ENCODE data around the gene SYT15. TPM values are rescaled to one million over a fixed set of nuclear protein-coding genes. Genes with fewer than 3 reads are reported as not detected.
"Not testable (repeated sequence)": the region's sequence is repeated elsewhere in the genome, so short reads cannot be mapped to it uniquely, and the experiment has no call there.

Gene SYT15
- total RNA-seq = 1 to 10 TPM; 1.3 to 3.2 TPM
- polyA plus RNA-seq (2013, experiment 1 of 2) = 0.50 TPM
- polyA plus RNA-seq (2013, experiment 2 of 2) = 0.58 TPM
- long read RNA-seq, experiment 1 = 0 reads
- long read RNA-seq, experiment 2, partial matches to known transcripts = 0 of 1 reads
- long read RNA-seq, experiment 2, other reads (novel, unspliced or antisense) = 1 of 1 reads
- long read RNA-seq, experiment 3 = 0 reads
- long read RNA-seq, experiment 4 = 0 reads

DNA sequence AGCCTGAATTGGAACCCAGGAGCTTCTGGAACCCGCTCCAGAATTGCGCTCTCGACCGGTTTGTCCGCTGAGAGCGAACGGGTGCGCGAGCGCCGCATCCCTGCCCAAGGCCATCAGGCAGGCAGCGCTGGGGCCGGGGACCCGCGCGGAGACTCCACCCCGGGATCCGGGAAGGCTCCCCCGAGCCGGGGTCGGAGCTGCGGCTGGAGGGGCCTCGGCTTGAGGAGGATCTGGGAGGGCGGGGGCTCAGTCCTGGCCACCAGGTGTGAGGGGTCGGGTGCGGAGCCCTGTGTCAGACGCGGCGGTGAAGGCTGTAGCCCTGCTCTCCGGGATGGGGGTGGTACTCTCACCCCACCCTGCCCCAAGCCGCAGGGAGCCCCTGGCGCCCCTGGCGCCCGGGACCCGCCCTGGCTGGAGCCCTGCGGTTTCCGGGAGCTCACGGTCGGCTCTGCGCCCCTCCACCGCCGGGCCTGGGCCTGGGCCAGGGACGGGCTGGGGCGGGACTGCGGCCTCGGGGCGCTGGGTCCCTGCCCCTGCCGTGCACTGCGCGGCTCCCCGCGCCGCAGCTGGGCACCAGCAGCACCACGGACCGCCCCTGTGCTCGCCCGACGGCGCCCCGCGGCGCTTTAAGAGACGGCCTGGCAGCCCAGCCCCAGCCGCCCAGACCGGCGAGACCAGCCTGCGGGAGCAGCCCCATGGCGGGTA, at the start of gene SYT15:
Gene SYT15, plus strand, starts transcription at position 655 of the 705 bp plus-strand sequence. Its CDS starts 41 bp downstream, at position 696.
- H3K27ac Mint-ChIP-seq; H3K36me3 ChIP-seq (ENCODE audit: control insufficient read depth, insufficient read depth, low read length); H3K27me3 ChIP-seq (ENCODE audit: control insufficient read depth, insufficient read depth, low read length, poor library complexity, severe bottlenecking); H3K9me3 ChIP-seq (ENCODE audit: control insufficient read depth, low read length); H3K36me3 Mint-ChIP-seq (ENCODE audit: low read depth); H3K4me3 ChIP-seq (ENCODE audit: low read length); H3K4me3 Mint-ChIP-seq; H3K9me3 Mint-ChIP-seq; H3K4me1 ChIP-seq (ENCODE audit: control insufficient read depth, insufficient read depth, low read length); H3K27me3 Mint-ChIP-seq (ENCODE audit: insufficient read depth); H3K4me1 Mint-ChIP-seq; H3K27ac ChIP-seq (ENCODE audit: low read depth, low read length); H3K9ac ChIP-seq (ENCODE audit: extremely low read depth, low read length, poor library complexity, severe bottlenecking): not testable (repeated sequence)
- peak; percentile 24 for DNase-seq
- WGBS, 2 experiments (ENCODE audit: insufficient coverage in 1 of 2, insufficient read length in 1 of 2) = 5% methylated on average over 27 of the region's 68 CpGs; no CpG with 5 or more reads in 1 of the 2 experiments

DNA sequence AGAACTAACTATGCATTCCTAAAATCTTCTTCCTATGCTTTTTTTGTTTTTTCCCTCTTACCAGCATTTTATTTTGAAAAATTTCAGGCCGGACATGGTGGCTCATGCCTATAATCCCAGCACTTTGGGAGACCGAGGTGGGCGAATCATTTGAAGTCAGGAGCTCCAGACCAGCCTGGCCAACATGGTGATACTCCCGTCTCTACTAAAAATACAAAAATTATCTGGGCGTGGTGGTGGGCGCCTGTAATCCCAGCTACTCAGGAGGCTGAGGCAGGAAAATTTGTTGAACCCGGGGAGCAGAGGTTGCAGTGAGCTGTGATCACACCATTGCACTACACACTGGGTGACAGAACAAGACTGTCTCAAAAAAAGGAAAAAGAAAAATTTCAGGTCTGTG, 49.2 kb upstream of the SYT15 start:
- not testable (repeated sequence) for H3K9me3 ChIP-seq (ENCODE audit: control insufficient read depth, low read length); H3K27ac Mint-ChIP-seq; H3K9ac ChIP-seq (ENCODE audit: extremely low read depth, low read length, poor library complexity, severe bottlenecking); H3K4me3 Mint-ChIP-seq; H3K27ac ChIP-seq (ENCODE audit: low read depth, low read length); H3K4me1 Mint-ChIP-seq; H3K4me3 ChIP-seq (ENCODE audit: low read length); DNase-seq; H3K9me3 Mint-ChIP-seq; H3K36me3 ChIP-seq (ENCODE audit: control insufficient read depth, insufficient read depth, low read length); H3K27me3 ChIP-seq (ENCODE audit: control insufficient read depth, insufficient read depth, low read length, poor library complexity, severe bottlenecking); H3K36me3 Mint-ChIP-seq (ENCODE audit: low read depth); H3K27me3 Mint-ChIP-seq (ENCODE audit: insufficient read depth); H3K4me1 ChIP-seq (ENCODE audit: control insufficient read depth, insufficient read depth, low read length)
- WGBS, 2 experiments (ENCODE audit: insufficient coverage in 1 of 2, insufficient read length in 1 of 2) = 88 to 89% methylated on average over 7 of the region's 7 CpGs

DNA sequence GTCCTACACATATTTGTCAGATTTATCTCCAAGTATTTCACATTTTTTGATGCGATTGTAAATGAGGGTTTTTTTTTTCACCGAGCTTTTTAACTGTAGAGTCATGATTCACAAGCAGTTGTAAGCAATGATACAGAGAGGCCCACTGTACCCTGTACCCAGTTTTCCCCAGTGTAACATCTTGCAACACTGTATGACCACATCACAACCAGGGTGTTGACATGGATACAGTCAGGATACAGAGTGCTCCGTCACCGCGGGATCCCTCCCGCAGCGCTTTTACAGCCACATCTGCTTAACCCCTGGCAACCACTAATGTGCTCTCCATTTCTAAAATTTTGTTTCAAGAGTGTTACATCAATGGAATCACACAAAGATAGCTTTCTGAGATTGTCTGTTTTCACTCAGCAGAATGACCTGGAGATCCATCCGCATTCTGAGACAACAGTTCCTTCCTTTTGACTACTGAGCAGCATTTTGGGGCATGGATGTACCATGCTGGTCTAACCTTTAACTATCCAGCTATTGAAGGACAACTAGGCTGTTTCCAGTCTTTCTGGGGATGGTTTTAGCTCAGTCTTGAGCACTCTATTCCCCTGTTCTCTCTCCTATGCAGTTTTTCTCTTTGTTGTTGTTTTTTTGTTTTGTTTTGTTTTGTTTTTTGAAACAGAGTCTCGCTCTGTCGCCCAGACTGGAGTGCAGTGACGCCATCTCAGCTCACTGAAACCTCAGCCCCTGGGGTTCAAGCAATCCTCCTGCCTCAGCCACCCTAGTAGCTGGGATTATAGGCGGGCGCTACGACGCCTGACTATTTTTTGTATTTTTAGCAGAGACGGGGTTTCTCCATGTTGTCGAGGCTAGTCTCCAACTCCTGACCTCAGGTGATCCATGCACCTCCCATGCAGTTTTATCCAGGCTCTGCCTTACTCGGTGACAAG, 48.4 kb upstream of the SYT15 start:
- DNase-seq = no peak
- no peak overlapping the region for H3K27ac ChIP-seq (ENCODE audit: low read depth, low read length)
- TF ChIP-seq, protein P1, sequence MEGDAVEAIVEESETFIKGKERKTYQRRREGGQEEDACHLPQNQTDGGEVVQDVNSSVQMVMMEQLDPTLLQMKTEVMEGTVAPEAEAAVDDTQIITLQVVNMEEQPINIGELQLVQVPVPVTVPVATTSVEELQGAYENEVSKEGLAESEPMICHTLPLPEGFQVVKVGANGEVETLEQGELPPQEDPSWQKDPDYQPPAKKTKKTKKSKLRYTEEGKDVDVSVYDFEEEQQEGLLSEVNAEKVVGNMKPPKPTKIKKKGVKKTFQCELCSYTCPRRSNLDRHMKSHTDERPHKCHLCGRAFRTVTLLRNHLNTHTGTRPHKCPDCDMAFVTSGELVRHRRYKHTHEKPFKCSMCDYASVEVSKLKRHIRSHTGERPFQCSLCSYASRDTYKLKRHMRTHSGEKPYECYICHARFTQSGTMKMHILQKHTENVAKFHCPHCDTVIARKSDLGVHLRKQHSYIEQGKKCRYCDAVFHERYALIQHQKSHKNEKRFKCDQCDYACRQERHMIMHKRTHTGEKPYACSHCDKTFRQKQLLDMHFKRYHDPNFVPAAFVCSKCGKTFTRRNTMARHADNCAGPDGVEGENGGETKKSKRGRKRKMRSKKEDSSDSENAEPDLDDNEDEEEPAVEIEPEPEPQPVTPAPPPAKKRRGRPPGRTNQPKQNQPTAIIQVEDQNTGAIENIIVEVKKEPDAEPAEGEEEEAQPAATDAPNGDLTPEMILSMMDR (conservative IDR thresholded peaks at IDR 0.05) = no peak
- Mint-ChIP-seq H3K9me3 (no peaks in the 10 kb centered on the region), H3K27me3 (ENCODE audit: insufficient read depth) (peaks cover 2% of the 10 kb centered on the region), H3K4me3 (no peak overlapping the region), H3K27ac (no peak overlapping the region), H3K4me1 (no peaks in the 10 kb centered on the region), H3K36me3 (ENCODE audit: low read depth) (no peaks in the 10 kb centered on the region)
- H3K9ac ChIP-seq (ENCODE audit: extremely low read depth, low read length, poor library complexity, severe bottlenecking) = no peak overlapping the region
- H3K4me1 ChIP-seq (ENCODE audit: control insufficient read depth, insufficient read depth, low read length) = no peaks in the 10 kb centered on the region
- H3K27me3 ChIP-seq (ENCODE audit: control insufficient read depth, insufficient read depth, low read length, poor library complexity, severe bottlenecking) = no peaks in the 10 kb centered on the region
- no peak overlapping the region for H3K4me3 ChIP-seq (ENCODE audit: low read length)
- no peaks in the 10 kb centered on the region for H3K36me3 ChIP-seq (ENCODE audit: control insufficient read depth, insufficient read depth, low read length)
- no peaks in the 10 kb centered on the region for H3K9me3 ChIP-seq (ENCODE audit: control insufficient read depth, low read length)
- 90 to 92% methylated on average over 17 to 18 of the region's 18 CpGs for WGBS, 2 experiments (ENCODE audit: insufficient coverage in 1 of 2, insufficient read length in 1 of 2)

DNA sequence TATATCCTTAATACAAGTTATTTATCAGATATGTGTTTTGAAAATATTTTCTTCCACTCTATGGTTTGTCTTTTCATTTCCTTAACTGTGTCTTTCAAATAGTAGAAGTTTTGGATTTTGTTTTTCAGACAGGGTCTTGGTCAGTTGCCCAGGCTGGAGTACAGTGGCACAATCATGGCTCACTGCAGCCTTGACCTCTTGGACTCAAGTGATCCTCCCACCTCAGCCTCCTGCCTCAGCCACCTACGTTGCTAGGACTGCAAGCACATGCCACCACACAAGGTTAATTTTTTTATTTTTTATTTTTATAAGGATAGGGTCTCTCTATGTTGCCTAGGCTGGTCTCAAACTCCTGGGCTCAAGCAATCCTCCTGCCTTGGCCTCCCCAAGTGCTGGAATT, 46.7 kb upstream of the SYT15 start:
- not testable (repeated sequence) for H3K27me3 Mint-ChIP-seq (ENCODE audit: insufficient read depth); H3K9me3 ChIP-seq (ENCODE audit: control insufficient read depth, low read length); H3K4me3 ChIP-seq (ENCODE audit: low read length); H3K27ac ChIP-seq (ENCODE audit: low read depth, low read length); H3K9me3 Mint-ChIP-seq; H3K4me1 Mint-ChIP-seq; DNase-seq; H3K9ac ChIP-seq (ENCODE audit: extremely low read depth, low read length, poor library complexity, severe bottlenecking); H3K4me1 ChIP-seq (ENCODE audit: control insufficient read depth, insufficient read depth, low read length); H3K27me3 ChIP-seq (ENCODE audit: control insufficient read depth, insufficient read depth, low read length, poor library complexity, severe bottlenecking); H3K36me3 Mint-ChIP-seq (ENCODE audit: low read depth); H3K36me3 ChIP-seq (ENCODE audit: control insufficient read depth, insufficient read depth, low read length); H3K27ac Mint-ChIP-seq; H3K4me3 Mint-ChIP-seq
- WGBS, 2 experiments (ENCODE audit: insufficient coverage in 1 of 2, insufficient read length in 1 of 2) = 95% methylated on average over 1 of the region's 1 CpG; no CpG with 5 or more reads in 1 of the 2 experiments

All from endodermal cell (in vitro differentiated cells).